Measurements from ENCODE around the gene CFL1. TPM values are rescaled to one million over a fixed set of nuclear protein-coding genes. Genes with fewer than 3 reads are reported as not detected.
A peak's percentile ranks its signal among the peaks of the same experiment; 100 is the strongest.

Gene CFL1
- total and polyA plus RNA-seq, 2 of the 8 experiments (the other 6 are each of a cell fraction or from before 2014, with no cell fraction given) = 1,252 to 1,365 TPM

- H3K23ac ChIP-seq (ENCODE audit: insufficient read length) = no peak overlapping the region
- CTCF ChIA-PET (ENCODE audit: partially characterized antibody) = interaction anchor here (0.6 to 19.6 kb wide), 26 partner anchors 8 to 1281 kb away, joined by 3 to 347 read pairs (median 6); partner anchors contain the start of genes AP5B1, CCDC85B, FIBP and KAT5
- H3K4ac ChIP-seq (replicated peaks; ENCODE audit: insufficient read length, low read depth, low read length) = no peak overlapping the region
- H3K36me3 ChIP-seq (ENCODE audit: control insufficient read depth in 2 of 4, insufficient read depth in 4 of 4, low read length in 3 of 4) = no peaks in the 10 kb centered on the region
- H2BK20ac ChIP-seq (ENCODE audit: low read length) = no peak overlapping the region
- no peaks in the 10 kb centered on the region for H4K20me1 ChIP-seq (replicated peaks in 1 of 2; ENCODE audit: control insufficient read depth in 1 of 2, insufficient read depth in 2 of 2, low read length in 2 of 2)
- H3K56ac ChIP-seq (replicated peaks; ENCODE audit: insufficient read length, low read depth, low read length) = no peak overlapping the region
- peak overlapping the region; percentile 28 to 75; a peak in 3 of 4 replicates for H3K4me2 ChIP-seq (ENCODE audit: insufficient read depth in 1 of 2, low read depth in 2 of 2, low read length in 2 of 2)
- H3K9me3 ChIP-seq (ENCODE audit: insufficient read depth in 2 of 2, low read depth in 1 of 2, low read length in 1 of 2) = no peaks in the 10 kb centered on the region
- H3K14ac ChIP-seq (ENCODE audit: insufficient read length) = no peak overlapping the region
- no peak overlapping the region for H2BK12ac ChIP-seq (ENCODE audit: low read depth, low read length)
- POLR2A ChIA-PET (ENCODE audit: partially characterized antibody) = interaction anchor here (0.8 to 1.8 kb wide), 5 partner anchors 14 to 106 kb away, joined by 3 to 7 read pairs (median 5); partner anchors contain the start of gene KAT5
- H2AFZ ChIP-seq (ENCODE audit: low read length) = 0 out of 2 replicates have a peak overlapping the region, but pooled peaks have one; percentile 89
- H2BK5ac ChIP-seq (ENCODE audit: low read depth, low read length) = no peak overlapping the region
- H2AK5ac ChIP-seq (ENCODE audit: low read depth, low read length) = no peak overlapping the region
- no peak overlapping the region for H4K8ac ChIP-seq (ENCODE audit: extremely low read depth, insufficient read depth, low read length)
- no peak for FAIRE-seq
- H3K9ac ChIP-seq (replicated peaks in 1 of 4; ENCODE audit: extremely low read depth in 1 of 4, low read depth in 3 of 4, low read length in 3 of 4) = no peak overlapping the region
- peaks cover 0 to 11% (median 4%) of the 10 kb centered on the region in 4 experiments; a peak in 4 of 7 replicates for H3K27me3 ChIP-seq (replicated peaks in 1 of 4; ENCODE audit: control insufficient read depth in 3 of 4, extremely low read depth in 1 of 4, insufficient read depth in 3 of 4, low read length in 3 of 4)
- 76% methylated on average over 5 of the region's 5 CpGs; no CpG with 5 or more reads in 1 of the 2 experiments for WGBS, 2 experiments (ENCODE audit: extremely low coverage in 1 of 2, insufficient coverage in 1 of 2, insufficient read length in 1 of 2, insufficient replicate concordance in 2 of 2, low coverage in 1 of 2, low lambda C conversion rate in 2 of 2, missing lambda C conversion rate in 1 of 2)
- H4K5ac ChIP-seq (ENCODE audit: insufficient read length, low read depth, low read length) = no peak overlapping the region
- H2BK15ac ChIP-seq (ENCODE audit: low read length) = no peak overlapping the region
- no peak overlapping the region for H4K91ac ChIP-seq (replicated peaks; ENCODE audit: insufficient read length, low read length)
- no peaks in the 10 kb centered on the region for H3K79me2 ChIP-seq (ENCODE audit: control insufficient read depth in 1 of 2, insufficient read depth in 2 of 2, low read length in 2 of 2)
- H3K27ac ChIP-seq (ENCODE audit: low read depth, low read length) = no peak overlapping the region
- no peaks in the 10 kb centered on the region for H3K79me1 ChIP-seq (ENCODE audit: low read depth, low read length)
- no peaks in the 10 kb centered on the region for H3K4me1 ChIP-seq (replicated peaks in 1 of 4; ENCODE audit: control insufficient read depth in 3 of 4, insufficient read depth in 4 of 4, low read length in 3 of 4)
- peak overlapping the region; percentile 41 to 74 (median 67) for H3K4me3 ChIP-seq (ENCODE audit: extremely low read depth in 1 of 4, insufficient read depth in 2 of 4, low read depth in 3 of 4, low read length in 4 of 4)
- no peak for DNase-seq (ENCODE audit: low read depth in 1 of 2, low spot score in 2 of 2)
- 0 out of 2 replicates have a peak, but pooled peaks cover 1% of the 10 kb centered on the region for H3K23me2 ChIP-seq (ENCODE audit: low read depth, low read length)
- H2BK120ac ChIP-seq (replicated peaks; ENCODE audit: low read depth, low read length) = no peak overlapping the region
- peak overlapping the region; percentile 32; the same call in 1 of the 2 replicates for H3K18ac ChIP-seq (ENCODE audit: extremely low read depth, low read length)
- no peak for TF ChIP-seq CHD2 (IDR thresholded peaks at IDR 0.05; ENCODE audit: low read length)
- TF ChIP-seq ATF3 (IDR thresholded peaks at IDR 0.05; ENCODE audit: insufficient read depth, low read depth, low read length) = no peak
- TF ChIP-seq SIX5 (IDR thresholded peaks at IDR 0.05; ENCODE audit: low read depth, low read length) = no peak
- no peak for TF ChIP-seq SP1 (IDR thresholded peaks at IDR 0.05; ENCODE audit: low read depth, low read length)
- no peak for TF ChIP-seq TEAD4 (IDR thresholded peaks at IDR 0.05; ENCODE audit: low read depth, low read length)
- TF ChIP-seq CREB1 (IDR thresholded peaks at IDR 0.05) = no peak
Observed at GRCh38 chr11:65817312-65817834, 40.6 kb downstream of the CFL1 start.

Measured in H1 (cell line).